Tibial nerve (tissue), 3 donors: ENCODE measurements around the gene CHTF8.

Experiments used
- POLR2A ChIP-seq, 2 donors: fragments of 450-650 bp; IDR thresholded peaks; one replicate each; pipeline ENCODE4 v1.6.1; 2017; ENCODE audit warnings: antibody characterized with exemption in 2 of 2, mild to moderate bottlenecking in 2 of 2, moderate library complexity in 2 of 2
- TF ChIP-seq, protein P1 (sequence below), 5 experiments: fragments of 200-600 bp in 3 of 5; fragments of 450-650 bp in 2 of 5; sonication (generic) in 3 of 5; IDR thresholded peaks; one replicate each; pipeline ENCODE4 v1.5.1; 2016 to 2019; ENCODE audit warnings: antibody characterized with exemption in 5 of 5, mild to moderate bottlenecking in 3 of 5, moderate library complexity in 2 of 5

DNA sequence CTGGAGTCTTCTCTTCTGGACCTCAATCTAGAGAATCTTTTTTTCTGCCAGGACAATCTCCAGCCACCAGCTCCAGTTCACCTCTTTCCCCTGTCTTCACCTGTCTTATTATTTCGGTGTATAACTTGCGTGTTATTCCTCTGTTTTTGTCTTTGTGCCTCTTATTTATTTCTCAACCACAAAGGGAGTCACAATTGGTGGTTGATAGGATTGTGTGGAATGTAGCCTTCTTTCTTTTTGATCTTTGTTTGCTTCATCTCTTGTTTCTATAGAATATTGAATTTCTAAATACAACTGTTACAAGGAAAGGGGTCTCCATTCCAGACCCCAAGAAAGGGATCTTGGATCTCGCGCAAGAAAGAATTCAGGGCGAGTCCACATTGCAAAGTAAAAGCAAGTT, 62.9 kb downstream of the CHTF8 start:
- TF ChIP-seq, protein P1, sequence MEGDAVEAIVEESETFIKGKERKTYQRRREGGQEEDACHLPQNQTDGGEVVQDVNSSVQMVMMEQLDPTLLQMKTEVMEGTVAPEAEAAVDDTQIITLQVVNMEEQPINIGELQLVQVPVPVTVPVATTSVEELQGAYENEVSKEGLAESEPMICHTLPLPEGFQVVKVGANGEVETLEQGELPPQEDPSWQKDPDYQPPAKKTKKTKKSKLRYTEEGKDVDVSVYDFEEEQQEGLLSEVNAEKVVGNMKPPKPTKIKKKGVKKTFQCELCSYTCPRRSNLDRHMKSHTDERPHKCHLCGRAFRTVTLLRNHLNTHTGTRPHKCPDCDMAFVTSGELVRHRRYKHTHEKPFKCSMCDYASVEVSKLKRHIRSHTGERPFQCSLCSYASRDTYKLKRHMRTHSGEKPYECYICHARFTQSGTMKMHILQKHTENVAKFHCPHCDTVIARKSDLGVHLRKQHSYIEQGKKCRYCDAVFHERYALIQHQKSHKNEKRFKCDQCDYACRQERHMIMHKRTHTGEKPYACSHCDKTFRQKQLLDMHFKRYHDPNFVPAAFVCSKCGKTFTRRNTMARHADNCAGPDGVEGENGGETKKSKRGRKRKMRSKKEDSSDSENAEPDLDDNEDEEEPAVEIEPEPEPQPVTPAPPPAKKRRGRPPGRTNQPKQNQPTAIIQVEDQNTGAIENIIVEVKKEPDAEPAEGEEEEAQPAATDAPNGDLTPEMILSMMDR (IDR thresholded peaks at IDR 0.05) = no peak
- no peak for TF ChIP-seq POLR2A (IDR thresholded peaks at IDR 0.05)
